ENCODE data around the gene CAMSAP1.
A peak's percentile ranks its signal among the peaks of the same experiment; 100 is the strongest.
"Not testable (repeated sequence)": the region's sequence is repeated elsewhere in the genome, so short reads cannot be mapped to it uniquely, and the experiment has no call there.

Gene CAMSAP1

DNA sequence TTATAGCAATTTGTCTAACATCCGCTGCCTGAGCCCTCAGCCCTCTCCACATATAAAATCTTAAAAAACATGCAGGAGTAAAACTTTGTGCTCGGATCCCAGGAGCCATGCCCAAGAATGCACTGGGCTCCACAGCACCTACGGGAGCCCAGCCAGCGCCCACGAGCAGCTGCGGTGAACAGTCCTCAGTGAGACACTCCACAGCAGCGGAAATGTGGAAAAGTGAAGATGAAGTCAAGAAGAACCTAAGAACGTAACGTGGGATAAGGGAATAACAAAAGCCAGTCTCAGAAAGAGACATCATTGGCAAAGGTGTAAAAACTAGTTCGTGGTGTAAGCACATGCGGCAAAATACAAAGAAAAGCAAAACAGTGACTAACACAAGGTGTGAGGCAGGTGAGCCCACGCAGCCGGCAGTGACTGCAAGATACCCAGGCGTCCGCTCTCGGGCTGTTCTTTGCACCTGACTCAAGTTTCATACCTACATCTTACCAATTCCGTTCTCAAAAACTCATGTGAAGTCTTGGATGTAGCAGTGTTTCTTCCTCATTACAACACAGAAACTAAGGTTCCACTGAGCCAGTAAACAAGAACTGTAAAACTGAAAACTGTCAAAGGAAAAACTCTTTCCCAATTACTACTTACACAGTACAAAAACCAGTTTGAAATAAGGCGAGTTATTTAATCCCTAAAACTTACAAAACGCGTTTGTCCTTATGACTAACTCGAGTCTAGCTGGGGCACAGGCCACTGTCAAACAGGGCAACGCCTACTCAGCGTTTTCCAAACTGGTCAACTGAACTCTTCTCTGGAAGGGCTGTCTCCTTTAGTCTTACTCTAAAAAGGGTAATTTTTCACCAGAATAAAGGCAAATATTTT, 1.7 kb downstream of the CAMSAP1 start:
- H3K27me3 Mint-ChIP-seq = no peaks in the 10 kb centered on the region
- no peaks in the 10 kb centered on the region for H3K9me3 Mint-ChIP-seq
- H3K4me1 Mint-ChIP-seq (ENCODE audit: low read depth in 2 of 2) = peaks cover 38 to 49% of the 10 kb centered on the region in 2 donors
- DNase-seq (no peak), ATAC-seq (replicated peaks) (peak; percentile 16)
- peaks cover 17% of the 10 kb centered on the region for H3K36me3 Mint-ChIP-seq (ENCODE audit: insufficient read depth)
- peak overlapping the region; percentile 76 to 81 for H3K4me3 Mint-ChIP-seq
- peak overlapping the region; percentile 24 to 35 for H3K27ac Mint-ChIP-seq

DNA sequence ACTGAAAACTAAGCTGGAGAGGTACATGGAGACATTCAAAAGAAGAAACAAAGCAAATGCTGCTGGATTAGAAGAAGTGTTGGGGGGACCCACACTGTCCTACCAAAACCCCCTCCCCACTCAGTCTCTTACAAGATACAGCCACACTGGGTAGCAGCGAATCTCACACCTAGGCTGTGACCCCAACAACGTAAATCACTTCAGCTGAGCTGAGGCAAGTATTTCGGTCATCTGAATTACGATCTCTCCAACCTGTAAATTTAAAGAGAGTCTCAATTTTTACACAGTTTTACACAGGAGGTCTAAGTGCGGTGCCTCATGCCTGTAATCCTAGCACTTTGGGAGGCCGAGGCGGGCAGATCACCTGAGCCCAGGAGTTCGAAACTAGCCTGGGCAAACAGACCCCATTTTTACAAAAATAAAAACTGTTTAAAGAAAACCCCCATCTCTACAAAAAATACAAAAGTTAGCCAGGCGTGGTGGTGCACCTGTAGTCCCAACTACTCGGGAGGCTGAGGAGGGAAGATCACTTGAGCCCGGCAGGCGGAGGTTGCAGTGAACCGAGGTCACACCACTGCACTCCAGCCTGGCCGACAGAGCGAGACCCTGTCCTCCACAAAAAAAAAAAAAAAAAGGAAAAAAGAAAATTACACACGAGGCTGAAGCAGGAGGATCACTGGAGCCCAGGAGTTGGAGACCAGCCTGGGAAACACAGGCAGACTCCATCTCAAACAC, 3.4 kb downstream of the CAMSAP1 start:
- Mint-ChIP-seq H3K36me3 (ENCODE audit: insufficient read depth) (peaks cover 13% of the 10 kb centered on the region), H3K4me3 (no peak overlapping the region), H3K9me3 (no peaks in the 10 kb centered on the region), H3K27ac (no peak overlapping the region), H3K4me1 (ENCODE audit: low read depth in 2 of 2) (peaks cover 38 to 43% of the 10 kb centered on the region in 2 donors), H3K27me3 (no peaks in the 10 kb centered on the region)
- DNase-seq (no peak), ATAC-seq (replicated peaks) (no peak)

DNA sequence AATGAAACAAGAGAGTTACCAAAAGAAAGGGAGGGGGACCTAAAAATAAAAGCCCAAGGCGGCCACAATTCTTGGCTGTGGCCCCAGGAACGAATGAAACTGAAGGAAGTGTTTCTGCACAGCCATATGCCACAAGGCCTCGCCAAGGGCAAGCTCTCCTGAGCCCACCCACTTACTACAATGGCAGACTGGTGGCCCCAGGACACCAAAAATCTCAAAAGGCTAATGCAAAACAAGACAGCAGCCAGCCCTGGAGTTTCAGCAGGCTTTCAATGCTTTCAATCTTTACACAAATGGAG, 4.0 kb downstream of the CAMSAP1 start:
- no peak overlapping the region for H3K4me3 Mint-ChIP-seq
- DNase-seq = no peak
- peaks cover 10% of the 10 kb centered on the region for H3K36me3 Mint-ChIP-seq (ENCODE audit: insufficient read depth)

DNA sequence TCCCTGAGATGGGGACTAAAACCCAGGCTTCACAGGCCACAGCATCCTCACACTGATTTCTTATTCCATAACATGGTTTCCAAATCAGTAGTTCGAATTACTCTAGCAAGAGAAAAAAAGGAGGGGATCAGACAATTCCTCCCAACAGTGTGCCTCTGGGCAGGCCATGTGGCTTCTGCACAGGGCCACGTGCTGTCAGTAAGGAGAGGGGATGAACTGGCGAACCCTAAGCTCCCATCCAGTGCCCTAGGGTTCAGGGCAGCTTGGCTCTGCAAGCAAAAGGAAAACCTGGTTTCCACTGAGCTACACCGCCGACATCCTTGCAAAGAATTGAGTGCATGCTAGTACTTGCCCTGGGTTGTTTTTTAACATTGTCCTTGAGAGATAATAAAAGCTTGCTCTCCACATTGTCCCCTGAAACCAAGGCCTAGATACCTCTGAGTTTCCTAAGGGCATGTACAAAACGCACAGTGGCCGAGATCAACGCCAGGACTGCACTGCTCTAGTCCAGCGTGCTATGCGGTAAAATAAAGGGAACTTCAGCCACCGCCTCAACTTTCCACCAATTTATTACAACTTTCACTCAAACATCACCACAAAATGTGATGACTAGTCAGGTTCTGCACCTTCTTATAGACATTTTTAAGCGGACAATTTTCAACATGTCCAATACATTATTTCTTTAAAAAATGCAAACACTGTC, 4.5 kb downstream of the CAMSAP1 start:
- H3K4me1 Mint-ChIP-seq (ENCODE audit: low read depth in 2 of 2) = peaks cover 36 to 40% of the 10 kb centered on the region in 2 donors
- H3K36me3 Mint-ChIP-seq (ENCODE audit: insufficient read depth) = peaks cover 6% of the 10 kb centered on the region
- no peak for ATAC-seq (replicated peaks)
- no peaks in the 10 kb centered on the region for H3K27me3 Mint-ChIP-seq
- no peak overlapping the region for H3K27ac Mint-ChIP-seq
- no peak for DNase-seq
- no peak overlapping the region for H3K4me3 Mint-ChIP-seq
- no peaks in the 10 kb centered on the region for H3K9me3 Mint-ChIP-seq

More for the DNA sequence above, 4.0 kb downstream of the CAMSAP1 start:
- no peak overlapping the region for H3K27ac Mint-ChIP-seq
- peaks cover 35 to 40% of the 10 kb centered on the region in 2 donors for H3K4me1 Mint-ChIP-seq (ENCODE audit: low read depth in 2 of 2)
- no peaks in the 10 kb centered on the region for H3K9me3 Mint-ChIP-seq
- H3K27me3 Mint-ChIP-seq = no peaks in the 10 kb centered on the region
- ATAC-seq (replicated peaks) = no peak

DNA sequence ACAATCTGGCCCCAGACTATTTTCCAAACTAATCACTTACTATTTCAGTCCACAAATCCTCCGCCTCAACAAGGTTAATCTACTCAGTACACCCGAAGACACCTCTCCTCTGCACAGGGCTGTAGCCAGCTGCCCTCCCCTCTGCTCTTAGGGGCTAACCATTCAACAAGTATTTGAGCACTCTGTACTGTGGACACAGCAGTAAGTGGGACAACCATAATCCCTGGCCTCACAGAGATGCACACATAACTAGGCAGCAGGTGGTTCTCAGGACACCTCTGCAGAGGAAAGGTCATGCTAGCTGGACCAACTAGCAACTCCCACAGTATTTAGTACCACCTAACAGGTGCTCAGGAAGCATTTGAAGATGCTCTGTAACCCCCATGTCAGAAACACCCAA, 5.5 kb downstream of the CAMSAP1 start:
- Mint-ChIP-seq H3K27ac (no peak overlapping the region), H3K27me3 (no peaks in the 10 kb centered on the region), H3K36me3 (ENCODE audit: insufficient read depth) (peaks cover 6% of the 10 kb centered on the region), H3K4me1 (ENCODE audit: low read depth in 2 of 2) (peaks cover 37 to 45% of the 10 kb centered on the region in 2 donors), H3K9me3 (no peaks in the 10 kb centered on the region), H3K4me3 (no peak overlapping the region)
- DNase-seq (no peak), ATAC-seq (replicated peaks) (no peak)

DNA sequence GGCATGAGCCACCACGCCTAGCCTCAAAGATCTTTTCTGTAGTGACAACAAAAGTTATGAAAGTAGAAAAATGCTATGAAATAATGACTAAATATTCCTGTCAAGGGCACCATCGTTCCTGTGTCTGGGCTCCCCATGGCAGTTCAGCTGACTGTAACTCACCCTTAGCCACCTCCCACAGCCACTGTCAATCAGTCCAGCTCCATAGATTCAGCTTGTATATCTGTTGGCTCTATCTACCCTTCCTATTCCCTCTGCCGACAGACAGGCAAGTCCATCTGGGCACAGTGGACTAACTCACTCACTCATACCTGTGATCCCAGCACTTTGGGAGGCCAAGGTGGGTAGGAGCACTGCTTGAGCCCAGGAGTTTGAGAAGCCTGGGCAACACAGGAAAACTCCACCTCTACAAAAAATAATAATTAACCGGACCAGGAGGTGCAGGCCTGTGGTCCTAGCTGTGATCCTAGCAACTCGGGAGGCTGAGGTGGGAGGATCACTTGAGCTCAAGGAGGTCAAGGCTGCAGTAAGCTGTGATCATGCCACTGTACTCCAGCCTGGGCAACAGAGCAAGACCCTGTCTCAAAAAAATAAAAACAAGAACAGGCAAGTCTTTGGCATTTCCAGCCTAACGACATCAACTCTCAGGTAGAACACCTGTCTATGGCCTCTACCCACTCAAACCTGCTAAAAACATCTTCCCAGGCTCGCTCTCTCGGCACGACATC, 6.2 kb downstream of the CAMSAP1 start:
- Mint-ChIP-seq H3K36me3 (ENCODE audit: insufficient read depth) (peaks cover 6% of the 10 kb centered on the region), H3K9me3 (no peaks in the 10 kb centered on the region), H3K27ac (no peak overlapping the region), H3K4me3 (no peak overlapping the region), H3K4me1 (ENCODE audit: low read depth in 2 of 2) (peaks cover 39 to 49% of the 10 kb centered on the region in 2 donors), H3K27me3 (no peaks in the 10 kb centered on the region)
- DNase-seq (no peak), ATAC-seq (replicated peaks) (no peak)

DNA sequence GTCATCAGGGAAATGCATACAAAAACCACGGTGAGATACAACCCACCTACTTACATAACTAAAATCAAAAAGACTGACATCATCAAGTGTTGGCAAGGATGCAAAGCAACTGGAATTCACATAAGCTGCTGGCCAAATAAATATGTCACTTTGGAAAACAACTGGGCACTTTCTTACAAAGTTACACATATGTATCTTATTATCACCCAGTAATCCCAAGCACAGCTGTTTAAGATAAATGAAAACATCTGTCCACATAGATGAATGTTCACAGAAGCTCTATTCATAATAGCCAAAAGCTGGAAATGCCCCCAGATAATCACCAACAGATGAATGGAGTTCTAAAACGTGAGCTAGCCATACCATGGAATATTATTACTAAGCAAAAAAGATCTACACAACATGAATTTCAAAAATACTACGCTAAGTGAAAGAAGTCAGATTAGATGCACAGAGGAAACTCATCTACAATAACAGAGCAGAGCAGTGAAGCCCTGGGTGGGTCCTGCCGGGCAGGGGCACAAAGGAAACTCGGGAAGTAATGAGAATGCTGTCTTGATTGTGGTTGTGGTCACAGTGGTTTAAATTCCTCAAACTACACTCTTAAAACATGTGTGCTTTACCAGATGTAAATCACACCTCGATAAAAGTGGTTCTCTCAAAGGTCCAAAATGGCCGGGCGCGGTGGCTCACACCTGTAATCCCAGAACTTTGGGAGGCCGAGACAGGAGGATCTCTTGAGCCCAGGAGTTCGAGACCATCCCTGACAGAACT, 8.5 kb downstream of the CAMSAP1 start:
- Mint-ChIP-seq H3K4me1 (ENCODE audit: low read depth in 2 of 2) (peaks cover 38 to 47% of the 10 kb centered on the region in 2 donors), H3K27me3 (no peaks in the 10 kb centered on the region)
- no peak for DNase-seq

DNA sequence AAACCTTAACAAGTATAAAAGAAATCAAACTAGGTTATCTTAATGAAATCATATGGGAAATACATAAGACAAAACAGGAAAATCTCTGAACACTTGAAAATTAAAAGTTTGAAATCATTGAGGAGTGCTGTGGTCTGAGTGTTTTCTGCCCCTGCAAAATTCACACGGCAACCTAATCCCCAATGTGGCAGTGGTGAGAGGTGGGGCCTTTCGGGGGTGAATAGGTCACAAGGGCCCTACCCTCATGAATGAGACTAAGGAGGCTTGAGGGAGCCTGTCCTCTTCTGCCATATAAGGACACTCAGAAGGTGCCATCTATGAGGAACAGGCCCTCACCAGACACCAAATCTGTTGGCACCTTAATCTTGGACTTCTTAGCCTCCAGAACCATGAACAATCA, 10.7 kb downstream of the CAMSAP1 start:
- Mint-ChIP-seq H3K27me3 (no peaks in the 10 kb centered on the region), H3K4me1 (ENCODE audit: low read depth in 2 of 2) (peaks cover 45 to 56% of the 10 kb centered on the region in 2 donors), H3K4me3 (no peak overlapping the region), H3K27ac (no peak overlapping the region), H3K36me3 (ENCODE audit: insufficient read depth) (no peaks in the 10 kb centered on the region), H3K9me3 (no peaks in the 10 kb centered on the region)
- DNase-seq (no peak), ATAC-seq (replicated peaks) (no peak)

More for the DNA sequence above, 8.5 kb downstream of the CAMSAP1 start:
- no peaks in the 10 kb centered on the region for H3K36me3 Mint-ChIP-seq (ENCODE audit: insufficient read depth)
- H3K27ac Mint-ChIP-seq = peak overlapping the region in 1 of 2 donors; percentile 57
- peak overlapping the region in 1 of 2 donors; percentile 7 for H3K4me3 Mint-ChIP-seq
- H3K9me3 Mint-ChIP-seq = no peaks in the 10 kb centered on the region
- peak; percentile 33 for ATAC-seq (replicated peaks)

DNA sequence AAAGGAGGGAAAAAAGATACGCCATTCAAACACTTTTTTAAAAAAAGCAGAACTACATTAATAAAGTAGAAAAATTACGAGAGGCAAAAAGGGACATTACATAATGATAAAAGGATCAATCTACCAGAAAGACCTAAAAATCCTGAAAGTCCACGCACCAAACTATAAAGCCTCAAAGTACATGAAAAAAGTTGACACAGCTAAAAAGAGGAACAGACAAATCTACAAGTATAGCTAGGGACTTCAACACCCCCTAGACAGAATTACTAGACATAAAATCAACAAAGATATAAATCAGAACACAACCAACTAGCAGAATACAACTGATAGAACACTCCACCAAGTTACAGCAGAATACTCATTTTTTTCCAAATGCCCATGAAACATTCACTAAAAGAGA, 11.1 kb downstream of the CAMSAP1 start:
- Mint-ChIP-seq H3K4me1 (ENCODE audit: low read depth in 2 of 2) (peaks cover 42 to 59% of the 10 kb centered on the region in 2 donors), H3K4me3 (no peak overlapping the region), H3K9me3 (no peaks in the 10 kb centered on the region), H3K36me3 (ENCODE audit: insufficient read depth) (no peaks in the 10 kb centered on the region), H3K27me3 (no peaks in the 10 kb centered on the region), H3K27ac (no peak overlapping the region)
- DNase-seq (no peak), ATAC-seq (replicated peaks) (no peak)

DNA sequence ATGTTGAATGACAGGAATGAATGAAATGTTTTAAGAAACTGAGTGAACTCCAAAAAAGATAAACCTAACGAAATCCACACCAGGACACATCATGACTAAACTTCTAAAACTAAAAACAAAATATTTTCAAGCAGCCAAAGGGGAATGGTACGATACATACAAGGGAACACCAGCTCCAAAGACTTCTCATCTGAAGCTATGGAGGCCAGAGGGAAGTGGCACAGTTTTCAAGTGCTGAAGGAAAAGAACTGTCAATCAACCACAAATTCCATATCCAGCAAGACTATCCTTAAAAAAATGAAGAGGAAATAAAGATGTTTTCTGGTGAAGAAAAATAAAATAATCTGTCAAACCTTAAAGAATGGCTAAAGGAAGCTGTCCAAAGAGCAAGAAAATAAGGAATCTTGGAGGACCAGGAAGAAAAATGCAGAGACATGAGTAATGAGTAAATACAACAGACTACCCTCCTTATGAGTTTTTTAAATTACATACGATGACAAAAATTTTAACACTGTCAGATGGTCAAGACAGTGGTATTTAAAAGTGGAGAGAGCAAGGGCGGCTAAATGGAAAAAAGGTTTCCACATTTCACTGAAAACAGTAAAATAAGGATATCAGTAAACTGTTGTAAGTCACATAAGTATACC, 12.0 kb downstream of the CAMSAP1 start:
- Mint-ChIP-seq H3K27me3 (no peaks in the 10 kb centered on the region), H3K27ac (peak overlapping the region in 1 of 2 donors; percentile 25), H3K36me3 (ENCODE audit: insufficient read depth) (no peaks in the 10 kb centered on the region), H3K9me3 (no peaks in the 10 kb centered on the region), H3K4me3 (no peak overlapping the region), H3K4me1 (ENCODE audit: low read depth in 2 of 2) (peaks cover 43 to 62% of the 10 kb centered on the region in 2 donors)
- DNase-seq = no peak
- no peak for ATAC-seq (replicated peaks)

DNA sequence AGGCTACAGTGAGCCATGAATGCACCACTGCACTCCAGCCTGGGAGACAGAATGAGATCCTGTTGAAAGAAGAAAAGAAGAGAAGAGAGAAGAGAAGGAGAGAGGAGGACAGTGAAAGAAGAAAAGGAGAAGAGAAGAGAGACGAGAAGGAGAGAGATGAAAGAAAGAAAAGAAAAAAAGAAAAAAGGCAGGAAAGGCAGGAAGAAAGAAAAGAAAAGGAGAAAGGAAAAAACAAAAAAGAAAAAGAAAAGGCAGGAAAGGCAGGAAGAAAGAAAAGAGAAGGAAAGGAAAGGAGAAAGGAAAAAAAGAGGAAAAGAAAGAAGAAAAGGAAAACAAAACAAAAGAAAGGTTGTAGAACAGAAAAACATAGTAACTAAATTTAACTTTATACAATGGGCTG, 14.2 kb downstream of the CAMSAP1 start:
- no peaks in the 10 kb centered on the region for H3K36me3 Mint-ChIP-seq (ENCODE audit: insufficient read depth)
- H3K4me1 Mint-ChIP-seq (ENCODE audit: low read depth in 2 of 2) = peaks cover 43 to 66% of the 10 kb centered on the region in 2 donors
- no peak overlapping the region for H3K4me3 Mint-ChIP-seq
- peak overlapping the region; percentile 2 to 28 for H3K27ac Mint-ChIP-seq
- H3K9me3 Mint-ChIP-seq = no peaks in the 10 kb centered on the region
- H3K27me3 Mint-ChIP-seq = no peaks in the 10 kb centered on the region
- ATAC-seq (replicated peaks) (no peak), DNase-seq (no peak)

DNA sequence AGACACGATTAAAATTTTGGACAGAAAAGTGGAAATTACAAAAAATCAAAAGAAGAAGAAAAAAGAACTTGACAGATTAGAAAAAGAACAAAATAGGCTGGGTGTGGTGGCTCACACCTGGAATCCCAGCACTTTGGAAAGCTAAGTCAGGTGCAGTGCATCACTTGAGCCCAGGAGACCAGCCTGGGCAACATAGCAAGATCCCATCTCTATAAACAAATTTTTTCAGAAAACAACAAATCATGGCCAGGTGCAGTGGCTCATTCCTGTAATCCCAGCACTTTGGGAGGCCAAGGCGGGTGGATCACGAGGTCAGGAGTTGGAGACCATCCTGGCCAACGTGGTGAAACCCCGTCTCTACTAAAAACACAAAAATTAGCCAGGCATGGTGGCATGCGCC, 15.0 kb downstream of the CAMSAP1 start:
- Mint-ChIP-seq H3K4me1 (ENCODE audit: low read depth in 2 of 2) (peaks cover 46 to 68% of the 10 kb centered on the region in 2 donors), H3K27ac (peak overlapping the region in 1 of 2 donors; percentile 11)
- H3K36me3 Mint-ChIP-seq (ENCODE audit: insufficient read depth); H3K27me3 Mint-ChIP-seq; H3K9me3 Mint-ChIP-seq; ATAC-seq (replicated peaks); DNase-seq; H3K4me3 Mint-ChIP-seq: not testable (repeated sequence)

Measured in effector memory CD8-positive, alpha-beta T cell (primary cell).